ENCODE measurements around the gene RHEX.
"Not testable (repeated sequence)": the region's sequence is repeated elsewhere in the genome, so short reads cannot be mapped to it uniquely, and the experiment has no call there.

Gene RHEX

GRCh38 chr1:206052231-206052865 lies 625 bp upstream of the RHEX start:
- H3K27ac ChIP-seq (ENCODE audit: low read length); H3K4me1 ChIP-seq (ENCODE audit: control insufficient read depth, low read depth, low read length); H3K36me3 ChIP-seq (ENCODE audit: control insufficient read depth, low read depth, low read length); H3K9ac ChIP-seq (ENCODE audit: low read length); H3K4me3 ChIP-seq (ENCODE audit: low read length); H3K9me3 ChIP-seq (ENCODE audit: control insufficient read depth, low read depth, low read length); H3K27me3 ChIP-seq (ENCODE audit: control insufficient read depth, insufficient read depth, low read length): not testable (repeated sequence)

- not testable (repeated sequence) for H3K27ac ChIP-seq (ENCODE audit: low read length); H3K27me3 ChIP-seq (ENCODE audit: control insufficient read depth, insufficient read depth, low read length); H3K9ac ChIP-seq (ENCODE audit: low read length); H3K4me1 ChIP-seq (ENCODE audit: control insufficient read depth, low read depth, low read length); H3K9me3 ChIP-seq (ENCODE audit: control insufficient read depth, low read depth, low read length); H3K36me3 ChIP-seq (ENCODE audit: control insufficient read depth, low read depth, low read length)
- H3K4me3 ChIP-seq (ENCODE audit: low read length) = peak overlapping the region; percentile 21
These were observed 643 bp downstream of the RHEX start for GRCh38 chr1:206053616-206054015.

- H3K4me1 ChIP-seq (ENCODE audit: control insufficient read depth, low read depth, low read length); H3K4me3 ChIP-seq (ENCODE audit: low read length); H3K9ac ChIP-seq (ENCODE audit: low read length): not testable (repeated sequence)
These were observed 2.2 kb downstream of the RHEX start for GRCh38 chr1:206055069-206055625.

GRCh38 chr1:206055639-206056323 lies 2.8 kb downstream of the RHEX start:
- not testable (repeated sequence) for H3K27me3 ChIP-seq (ENCODE audit: control insufficient read depth, insufficient read depth, low read length); H3K4me1 ChIP-seq (ENCODE audit: control insufficient read depth, low read depth, low read length); H3K9ac ChIP-seq (ENCODE audit: low read length); H3K4me3 ChIP-seq (ENCODE audit: low read length); H3K36me3 ChIP-seq (ENCODE audit: control insufficient read depth, low read depth, low read length); H3K27ac ChIP-seq (ENCODE audit: low read length); H3K9me3 ChIP-seq (ENCODE audit: control insufficient read depth, low read depth, low read length)

More at GRCh38 chr1:206055069-206055625, 2.2 kb downstream of the RHEX start:
- not testable (repeated sequence) for H3K27me3 ChIP-seq (ENCODE audit: control insufficient read depth, insufficient read depth, low read length); H3K27ac ChIP-seq (ENCODE audit: low read length); H3K9me3 ChIP-seq (ENCODE audit: control insufficient read depth, low read depth, low read length); H3K36me3 ChIP-seq (ENCODE audit: control insufficient read depth, low read depth, low read length)

GRCh38 chr1:206058289-206058926 lies 5.4 kb downstream of the RHEX start:
- not testable (repeated sequence) for H3K36me3 ChIP-seq (ENCODE audit: control insufficient read depth, low read depth, low read length); H3K9me3 ChIP-seq (ENCODE audit: control insufficient read depth, low read depth, low read length); H3K27ac ChIP-seq (ENCODE audit: low read length); H3K27me3 ChIP-seq (ENCODE audit: control insufficient read depth, insufficient read depth, low read length); H3K9ac ChIP-seq (ENCODE audit: low read length); H3K4me1 ChIP-seq (ENCODE audit: control insufficient read depth, low read depth, low read length); H3K4me3 ChIP-seq (ENCODE audit: low read length)

- no peak overlapping the region for H3K27ac ChIP-seq (ENCODE audit: low read length)
- no peak overlapping the region for H3K9ac ChIP-seq (ENCODE audit: low read length)
- no peak overlapping the region for H3K4me3 ChIP-seq (ENCODE audit: low read length)
- no peaks in the 10 kb centered on the region for H3K4me1 ChIP-seq (ENCODE audit: control insufficient read depth, low read depth, low read length)
- H3K36me3 ChIP-seq (ENCODE audit: control insufficient read depth, low read depth, low read length) = no peaks in the 10 kb centered on the region
- no peaks in the 10 kb centered on the region for H3K27me3 ChIP-seq (ENCODE audit: control insufficient read depth, insufficient read depth, low read length)
- H3K9me3 ChIP-seq (ENCODE audit: control insufficient read depth, low read depth, low read length) = no peaks in the 10 kb centered on the region
These were observed 5.9 kb downstream of the RHEX start for GRCh38 chr1:206058927-206059292.

GRCh38 chr1:206059355-206059915 lies 6.5 kb downstream of the RHEX start:
- Histone ChIP-seq H3K4me1 (ENCODE audit: control insufficient read depth, low read depth, low read length) (no peaks in the 10 kb centered on the region), H3K9me3 (ENCODE audit: control insufficient read depth, low read depth, low read length) (no peaks in the 10 kb centered on the region)

GRCh38 chr1:206060844-206061243 lies 7.9 kb downstream of the RHEX start:
- Histone ChIP-seq H3K36me3 (ENCODE audit: control insufficient read depth, low read depth, low read length) (no peaks in the 10 kb centered on the region), H3K9ac (ENCODE audit: low read length) (no peak overlapping the region), H3K4me1 (ENCODE audit: control insufficient read depth, low read depth, low read length) (no peaks in the 10 kb centered on the region), H3K9me3 (ENCODE audit: control insufficient read depth, low read depth, low read length) (no peaks in the 10 kb centered on the region), H3K27ac (ENCODE audit: low read length) (no peak overlapping the region), H3K27me3 (ENCODE audit: control insufficient read depth, insufficient read depth, low read length) (no peaks in the 10 kb centered on the region), H3K4me3 (ENCODE audit: low read length) (no peak overlapping the region)

More at GRCh38 chr1:206059355-206059915, 6.5 kb downstream of the RHEX start:
- Histone ChIP-seq H3K36me3 (ENCODE audit: control insufficient read depth, low read depth, low read length) (no peaks in the 10 kb centered on the region), H3K9ac (ENCODE audit: low read length) (no peak overlapping the region), H3K27me3 (ENCODE audit: control insufficient read depth, insufficient read depth, low read length) (no peaks in the 10 kb centered on the region), H3K27ac (ENCODE audit: low read length) (no peak overlapping the region), H3K4me3 (ENCODE audit: low read length) (no peak overlapping the region)

- no peaks in the 10 kb centered on the region for H3K9me3 ChIP-seq (ENCODE audit: control insufficient read depth, low read depth, low read length)
- H3K4me1 ChIP-seq (ENCODE audit: control insufficient read depth, low read depth, low read length) = no peaks in the 10 kb centered on the region
- H3K27ac ChIP-seq (ENCODE audit: low read length) = no peak overlapping the region
- no peak overlapping the region for H3K9ac ChIP-seq (ENCODE audit: low read length)
- H3K36me3 ChIP-seq (ENCODE audit: control insufficient read depth, low read depth, low read length) = no peaks in the 10 kb centered on the region
- H3K27me3 ChIP-seq (ENCODE audit: control insufficient read depth, insufficient read depth, low read length) = no peaks in the 10 kb centered on the region
- H3K4me3 ChIP-seq (ENCODE audit: low read length) = no peak overlapping the region
These were observed 9.5 kb downstream of the RHEX start for GRCh38 chr1:206062464-206062863.

- H3K27me3 ChIP-seq (ENCODE audit: control insufficient read depth, insufficient read depth, low read length); H3K9me3 ChIP-seq (ENCODE audit: control insufficient read depth, low read depth, low read length); H3K36me3 ChIP-seq (ENCODE audit: control insufficient read depth, low read depth, low read length); H3K9ac ChIP-seq (ENCODE audit: low read length); H3K4me1 ChIP-seq (ENCODE audit: control insufficient read depth, low read depth, low read length); H3K27ac ChIP-seq (ENCODE audit: low read length); H3K4me3 ChIP-seq (ENCODE audit: low read length): not testable (repeated sequence)
These were observed 11.0 kb downstream of the RHEX start for GRCh38 chr1:206064001-206064400.

- H3K4me1 ChIP-seq (ENCODE audit: control insufficient read depth, low read depth, low read length) = not testable (repeated sequence)
These were observed 11.5 kb downstream of the RHEX start for GRCh38 chr1:206064501-206064900.

More at GRCh38 chr1:206064501-206064900, 11.5 kb downstream of the RHEX start:
- not testable (repeated sequence) for H3K4me3 ChIP-seq (ENCODE audit: low read length); H3K9me3 ChIP-seq (ENCODE audit: control insufficient read depth, low read depth, low read length); H3K27me3 ChIP-seq (ENCODE audit: control insufficient read depth, insufficient read depth, low read length); H3K36me3 ChIP-seq (ENCODE audit: control insufficient read depth, low read depth, low read length); H3K27ac ChIP-seq (ENCODE audit: low read length); H3K9ac ChIP-seq (ENCODE audit: low read length)
